Measurements from ENCODE around the gene GFY.

Gene GFY

GRCh38 chr19:49428547-49429451, 3.6 kb downstream of the GFY start:
- DNase-seq (ENCODE audit: low read depth): no peak

GRCh38 chr19:49430172-49430677, 5.0 kb downstream of the GFY start:
- DNase-seq (ENCODE audit: low read depth): no peak

- DNase-seq (ENCODE audit: low read depth): no peak
Measured at GRCh38 chr19:49430678-49431329, 5.6 kb downstream of the GFY start.

GRCh38 chr19:49431330-49431749, 6.2 kb downstream of the GFY start:
- no peak for DNase-seq (ENCODE audit: low read depth)

GRCh38 chr19:49432141-49433073, 7.2 kb downstream of the GFY start:
- no peak for DNase-seq (ENCODE audit: low read depth)

- no peak for DNase-seq (ENCODE audit: low read depth)
Measured at GRCh38 chr19:49433240-49433901, 8.2 kb downstream of the GFY start.

- no peak for DNase-seq (ENCODE audit: low read depth)
Measured at GRCh38 chr19:49434907-49435583, 9.9 kb downstream of the GFY start.

GRCh38 chr19:49435670-49436069, 10.5 kb downstream of the GFY start:
- no peak for DNase-seq (ENCODE audit: low read depth)

GRCh38 chr19:49436381-49437017, 11.3 kb downstream of the GFY start:
- no peak for DNase-seq (ENCODE audit: low read depth)

GRCh38 chr19:49437231-49437630, 12.0 kb downstream of the GFY start:
- DNase-seq (ENCODE audit: low read depth): no peak

- no peak for DNase-seq (ENCODE audit: low read depth)
Measured at GRCh38 chr19:49438261-49438660, 13.1 kb downstream of the GFY start.

GRCh38 chr19:49439836-49440235, 14.6 kb downstream of the GFY start:
- DNase-seq (ENCODE audit: low read depth): no peak

GRCh38 chr19:49440439-49441209, 15.4 kb downstream of the GFY start:
- no peak for DNase-seq (ENCODE audit: low read depth)

- no peak for DNase-seq (ENCODE audit: low read depth)
Measured at GRCh38 chr19:49441210-49441959, 16.2 kb downstream of the GFY start, which contains the start of gene SLC17A7. SLC17A7 (minus strand) TSS chr19:49441527; CDS start chr19:49441379, 148 bp downstream.

- no peak for DNase-seq (ENCODE audit: low read depth)
Measured at GRCh38 chr19:49441960-49442350, 16.8 kb downstream of the GFY start.

GRCh38 chr19:49442354-49442753, 17.2 kb downstream of the GFY start:
- no peak for DNase-seq (ENCODE audit: low read depth)

- no peak for DNase-seq (ENCODE audit: low read depth)
Measured at GRCh38 chr19:49442771-49443365, 17.7 kb downstream of the GFY start.

GRCh38 chr19:49443366-49444099, 18.3 kb downstream of the GFY start:
- DNase-seq (ENCODE audit: low read depth): peak; percentile 89
